Hematopoietic multipotent progenitor cell treated with erythropoietin and hydrocortisone succinate and interleukin-3 and kit ligand, for 15 days (in vitro differentiated cells): Measurements from ENCODE around the gene KLK8.

Source experiments
- DNase-seq: peaks from one replicate; pipeline ENCODE4 v3.0.0-alpha.2; 2015; ENCODE audit warnings: low spot score

KLK8 gene, protein sequence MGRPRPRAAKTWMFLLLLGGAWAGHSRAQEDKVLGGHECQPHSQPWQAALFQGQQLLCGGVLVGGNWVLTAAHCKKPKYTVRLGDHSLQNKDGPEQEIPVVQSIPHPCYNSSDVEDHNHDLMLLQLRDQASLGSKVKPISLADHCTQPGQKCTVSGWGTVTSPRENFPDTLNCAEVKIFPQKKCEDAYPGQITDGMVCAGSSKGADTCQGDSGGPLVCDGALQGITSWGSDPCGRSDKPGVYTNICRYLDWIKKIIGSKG

GRCh38 chr19:51001515-51001914 lies at the start of gene KLK8:
Gene KLK8 (minus strand): TSS chr19:51001604. CDS start chr19:51001167, 437 bp downstream.
- DNase-seq: no peak

- DNase-seq: no peak
Observed at GRCh38 chr19:51047031-51047335, 45.6 kb upstream of the KLK8 start.

DNA sequence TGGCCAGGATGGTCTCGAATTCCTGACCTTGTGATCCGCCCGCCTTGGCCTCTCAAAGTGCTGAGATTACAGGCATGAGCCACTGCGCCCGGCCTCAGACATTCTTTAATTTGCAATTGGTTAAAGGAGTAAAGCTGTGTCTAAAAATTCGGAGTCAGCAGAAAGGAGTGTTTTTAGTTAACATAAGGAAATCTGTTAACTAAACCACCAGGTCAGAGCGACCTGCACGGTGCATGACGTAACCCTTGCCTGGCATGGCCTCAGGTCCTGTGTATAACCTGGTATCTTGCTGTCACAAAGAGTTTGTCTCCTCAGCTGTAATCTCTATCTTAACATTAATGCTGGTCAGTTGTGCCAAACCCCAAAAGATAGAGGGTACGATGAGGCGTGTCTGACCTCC lies 42.9 kb upstream of the KLK8 start:
- DNase-seq: no peak

GRCh38 chr19:51043497-51043896 lies 42.1 kb upstream of the KLK8 start:
- DNase-seq: no peak

DNA sequence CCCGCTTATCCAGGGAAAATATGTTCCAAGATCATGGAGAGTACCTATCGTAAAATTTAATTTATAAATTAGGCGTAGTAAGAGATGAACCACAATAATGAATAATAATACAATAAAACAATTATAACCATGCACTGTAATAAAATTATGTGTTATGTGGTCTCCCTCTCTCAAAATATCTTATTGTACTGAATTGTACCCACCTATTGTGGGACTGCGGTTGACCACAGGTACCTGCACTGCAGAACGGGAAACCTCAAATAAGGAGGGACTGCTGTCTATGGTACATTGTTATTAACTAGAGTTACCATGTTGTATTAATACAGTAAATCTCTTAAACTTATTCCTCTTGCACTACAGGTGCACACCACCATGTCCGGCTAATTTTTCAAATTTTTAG lies 38.7 kb upstream of the KLK8 start:
- DNase-seq: no peak

DNA sequence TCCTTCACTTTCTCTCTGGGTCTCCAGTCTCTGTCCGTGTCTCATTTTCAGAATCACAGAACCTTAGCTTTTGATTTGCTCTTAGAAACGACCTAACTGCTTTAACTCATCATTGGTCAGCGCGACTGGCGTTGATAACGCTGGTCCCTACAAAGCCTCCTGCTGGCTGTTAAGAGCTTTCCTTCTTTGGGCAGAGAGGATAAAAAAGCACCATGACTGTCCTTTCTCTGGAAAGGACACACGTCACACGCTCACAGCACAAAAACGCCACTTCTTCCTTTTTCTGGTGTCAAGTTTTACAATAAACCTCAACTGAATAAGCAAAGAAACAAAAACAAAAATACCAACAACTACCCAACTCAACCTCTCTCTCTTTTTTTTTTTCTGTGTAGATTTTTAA lies 35.1 kb upstream of the KLK8 start:
- no peak for DNase-seq

DNA sequence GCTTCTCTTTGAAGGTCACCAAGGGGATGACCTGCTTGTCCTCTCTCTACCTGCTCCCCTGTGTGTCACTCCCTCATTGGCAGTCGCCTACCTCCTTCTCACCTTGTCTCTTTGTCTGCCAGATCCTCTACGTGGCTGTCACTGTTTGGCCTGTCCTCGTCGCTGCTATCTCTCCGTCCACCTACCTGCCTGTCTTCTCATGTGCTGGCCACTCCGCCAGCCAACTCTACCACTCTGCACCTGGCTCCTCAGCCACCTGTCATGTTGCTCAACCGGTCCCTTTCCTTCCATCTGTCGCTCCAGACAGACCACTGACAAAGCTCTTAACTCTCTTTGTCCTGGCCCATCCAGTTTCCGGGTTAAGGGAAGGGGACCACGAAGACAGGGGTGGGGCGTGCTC lies 33.3 kb upstream of the KLK8 start, which contains the start of gene KLK12:
KLK12 (minus strand) TSS at position 299 of the 400 bp plus-strand sequence. CDS start 381 bp downstream, outside the sequence.
- DNase-seq: no peak

GRCh38 chr19:51031880-51032225 lies 30.4 kb upstream of the KLK8 start:
- no peak for DNase-seq

DNA sequence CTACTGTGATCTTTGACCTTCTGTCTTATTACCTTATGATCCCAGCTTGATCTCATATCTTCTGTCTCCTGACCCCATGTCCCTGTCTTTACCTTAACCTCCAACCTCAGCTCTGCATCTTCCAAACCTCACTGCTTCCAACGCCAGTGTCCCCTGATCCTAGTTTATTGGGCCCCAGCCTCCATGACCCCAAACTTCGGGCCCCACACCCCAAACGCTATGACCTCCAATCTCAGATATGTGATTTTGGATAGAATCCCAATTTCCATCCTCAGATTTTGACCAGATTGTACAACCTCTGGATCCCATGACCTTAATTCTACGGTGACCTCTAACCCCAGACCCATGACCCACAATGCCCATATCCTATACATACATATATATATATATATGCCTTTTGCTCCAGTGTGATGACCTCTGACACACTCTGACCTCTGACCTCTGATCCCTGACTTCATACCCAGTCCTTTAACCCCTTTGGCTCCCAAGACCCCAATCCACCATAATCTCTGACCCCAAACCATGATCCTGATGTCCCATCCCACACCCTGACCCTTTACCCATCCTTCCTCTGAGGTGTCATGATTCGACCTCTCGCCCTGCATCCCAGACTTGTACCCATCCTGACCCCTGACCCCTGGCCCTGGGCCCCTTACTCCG lies 29.9 kb upstream of the KLK8 start:
- DNase-seq: no peak

GRCh38 chr19:51030631-51031030 lies 29.2 kb upstream of the KLK8 start:
- no peak for DNase-seq

DNA sequence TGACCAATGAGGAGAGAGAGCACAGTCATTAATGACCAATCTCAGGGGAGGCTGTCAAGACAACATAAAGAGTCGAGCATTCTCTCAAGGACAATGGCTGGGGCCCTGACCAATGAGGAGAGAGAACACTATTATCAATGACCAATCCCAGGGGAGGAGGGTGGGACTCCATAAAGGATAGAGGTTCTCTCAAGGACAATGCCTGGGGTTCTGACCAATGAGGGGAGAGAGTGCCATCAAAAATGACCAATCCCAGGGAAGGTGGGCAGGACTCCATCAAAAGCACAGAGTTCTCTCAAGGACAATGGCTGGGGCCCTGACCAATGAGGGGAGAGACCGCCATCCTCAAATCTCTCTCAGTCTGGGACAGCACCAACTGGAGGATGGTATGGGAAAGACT lies 28.3 kb upstream of the KLK8 start:
- DNase-seq: no peak

GRCh38 chr19:51027873-51028272 lies 26.5 kb upstream of the KLK8 start:
- DNase-seq: no peak

- DNase-seq: no peak
Observed at GRCh38 chr19:51027126-51027806, 25.9 kb upstream of the KLK8 start.

DNA sequence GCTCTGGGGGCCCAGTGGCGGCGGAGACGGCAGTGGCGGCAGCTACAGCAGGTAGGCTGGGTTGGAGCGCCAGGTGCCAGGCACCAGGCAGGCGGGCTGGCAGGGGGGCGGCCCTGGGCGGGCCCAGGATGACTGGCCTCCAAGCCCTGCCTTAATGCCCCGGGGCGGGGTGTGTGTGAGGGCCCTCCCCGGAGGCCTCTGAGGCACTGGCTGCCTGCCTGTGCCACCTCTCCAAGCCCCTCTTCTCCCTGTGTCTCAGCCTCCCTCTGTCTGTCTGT lies 25.1 kb upstream of the KLK8 start, which contains the start of gene KLK11:
KLK11 (minus strand) TSS at position 63 of the 278 bp plus-strand sequence. CDS start 985 bp downstream, outside the sequence.
- no peak for DNase-seq

DNA sequence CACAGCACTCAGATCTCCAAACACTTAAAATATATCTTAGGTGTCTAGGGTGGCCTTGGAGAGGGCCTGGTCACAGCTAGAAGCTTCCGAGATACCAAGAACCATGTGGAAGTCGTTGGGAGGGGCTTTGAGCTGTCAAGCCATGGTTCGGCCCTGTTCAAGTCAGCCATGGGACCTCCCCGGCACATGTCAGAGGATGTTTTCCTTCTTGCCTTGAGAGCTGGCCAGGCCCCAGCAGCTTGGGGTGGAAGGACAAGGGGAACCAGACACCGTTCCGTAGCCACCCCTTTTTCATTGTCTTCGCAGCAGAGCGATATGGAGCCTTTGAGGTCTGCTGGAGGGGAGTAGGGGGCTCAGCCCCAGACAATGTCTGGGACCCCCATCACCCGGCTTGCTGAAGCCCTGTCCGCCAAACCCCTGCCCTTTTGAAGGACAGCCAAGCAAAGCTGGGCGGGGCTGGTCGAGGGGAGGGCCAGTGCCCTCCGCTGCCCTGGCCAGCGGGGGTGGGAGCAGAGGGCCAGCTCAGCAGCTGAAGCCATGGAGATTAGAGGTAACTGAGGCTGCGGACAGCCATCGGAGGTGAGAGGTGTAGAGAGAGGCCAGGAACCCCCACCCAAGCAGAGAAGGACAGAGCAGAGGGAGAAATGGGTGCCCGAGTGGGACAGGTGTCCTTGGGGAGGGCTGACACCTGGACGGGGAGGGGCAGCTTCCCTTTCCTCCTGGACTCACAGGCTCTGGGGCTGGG lies 24.6 kb upstream of the KLK8 start:
- DNase-seq: no peak

DNA sequence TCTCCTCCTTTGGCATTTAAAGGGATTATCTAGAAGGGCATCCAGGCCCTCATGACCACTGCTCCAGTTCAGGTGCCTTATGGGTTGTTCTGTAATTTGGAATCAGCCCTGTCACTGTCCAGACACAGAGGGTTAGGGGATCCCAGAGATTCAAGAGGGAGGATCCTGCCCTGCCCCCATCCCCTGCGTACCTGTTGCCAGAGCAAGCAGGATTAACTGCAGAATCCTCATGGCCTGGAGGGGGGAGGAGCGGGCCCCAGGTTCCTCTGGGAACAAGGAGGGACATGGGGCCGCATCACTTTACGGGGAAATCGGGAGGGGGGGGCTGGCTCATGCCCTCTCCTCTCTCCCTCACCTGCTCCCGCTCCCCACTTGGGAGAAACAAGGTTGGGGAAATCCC lies 24.0 kb upstream of the KLK8 start:
- no peak for DNase-seq

DNA sequence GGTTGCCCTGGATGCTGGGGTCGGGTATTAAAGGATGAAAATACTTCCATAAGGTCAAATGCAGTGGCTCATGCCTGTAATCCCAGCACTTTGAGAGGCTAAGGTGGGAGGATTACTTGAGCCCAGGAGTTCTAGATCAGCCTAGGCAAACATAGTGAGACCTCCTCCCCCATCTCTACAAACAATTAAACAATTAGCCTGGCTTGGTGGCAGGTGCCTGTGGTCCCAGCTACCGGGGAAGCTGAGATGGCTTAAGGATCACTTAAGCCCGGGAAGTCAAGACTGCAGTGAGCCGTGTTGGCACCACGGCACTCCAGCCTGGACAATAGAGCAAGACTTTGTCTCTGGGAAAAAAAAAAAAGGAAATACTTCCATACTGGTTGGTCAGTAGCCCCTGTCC lies 23.5 kb upstream of the KLK8 start:
- DNase-seq: no peak

DNA sequence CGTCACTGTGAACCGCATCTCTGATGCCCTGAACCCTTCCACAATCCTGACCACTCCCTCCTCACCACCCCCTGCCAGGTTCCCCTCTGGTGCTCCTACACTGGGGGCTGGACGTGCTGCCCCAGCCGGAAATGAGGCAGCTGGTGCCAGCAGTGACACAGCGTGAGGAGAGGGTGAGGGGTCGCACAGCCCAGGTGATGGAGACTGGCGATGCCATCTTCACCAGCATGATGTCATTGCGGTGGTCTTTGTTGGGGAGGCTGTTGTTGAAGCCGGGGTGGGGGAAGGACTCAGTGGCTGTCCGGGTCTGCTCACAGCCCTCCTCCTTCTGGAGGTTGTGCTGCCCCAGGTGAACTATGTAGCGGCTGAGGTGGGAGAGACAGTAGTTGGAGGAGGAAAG lies 22.5 kb upstream of the KLK8 start:
- no peak for DNase-seq

DNA sequence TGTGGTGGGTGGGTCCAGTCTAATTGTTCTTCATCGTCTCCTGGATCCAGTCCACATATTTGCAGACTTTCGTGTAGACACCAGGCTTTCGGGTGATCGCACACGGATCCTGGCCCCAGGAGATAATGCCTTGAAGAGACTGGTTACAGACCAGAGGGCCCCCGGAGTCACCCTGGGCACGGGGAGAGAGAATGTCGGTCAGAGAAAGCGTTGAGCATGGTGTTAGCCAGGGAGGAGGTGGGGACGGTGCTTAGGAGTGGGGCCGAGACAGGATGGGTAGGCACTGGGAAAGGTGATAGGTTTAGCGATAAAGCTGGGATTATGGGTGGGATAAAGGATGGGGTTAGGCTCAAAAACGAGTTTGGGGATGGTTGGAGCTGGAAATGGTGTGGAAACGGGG lies 21.1 kb upstream of the KLK8 start:
- DNase-seq: no peak

- DNase-seq: peak; percentile 5
Observed at GRCh38 chr19:51020988-51021651, 19.7 kb upstream of the KLK8 start.

GRCh38 chr19:51019544-51019925 lies 18.1 kb upstream of the KLK8 start, which contains the start of gene KLK10:
Gene KLK10 (minus strand): TSS chr19:51019709. CDS start chr19:51019130, 579 bp downstream.
- no peak for DNase-seq
